Lower lobe of right lung (tissue), 2 donors: ENCODE results near the gene C2CD4C. TPM values are rescaled to one million over a fixed set of nuclear protein-coding genes. Genes with fewer than 3 reads are reported as not detected.
"Not testable (repeated sequence)": the region's sequence is repeated elsewhere in the genome, so short reads cannot be mapped to it uniquely, and the experiment has no call there.

Experiments
- ATAC-seq, 2 donors: fragments of 200-7000 bp; cut with Tn5 transposase; one replicate each; pipeline ENCODE4 v1.9.1; 2020 to 2022; ENCODE audit warnings: mild to moderate bottlenecking in 2 of 2, moderate library complexity in 2 of 2
- DNase-seq: peaks from one replicate; pipeline ENCODE4 v3.0.0-alpha.2; 2020
- H3K27ac ChIP-seq: fragments of 200-600 bp; one replicate; pipeline ENCODE4 v1.8.0; 2022
- H3K27me3 ChIP-seq: fragments of 200-600 bp; one replicate; pipeline ENCODE4 v1.8.0; 2022; ENCODE audit warnings: low read depth
- H3K36me3 ChIP-seq: fragments of 200-600 bp; one replicate; pipeline ENCODE4 v1.8.0; 2022; ENCODE audit warnings: mild to moderate bottlenecking
- H3K4me1 ChIP-seq: fragments of 200-600 bp; one replicate; pipeline ENCODE4 v1.8.0; 2022
- H3K4me3 ChIP-seq: fragments of 200-600 bp; one replicate; pipeline ENCODE4 v1.8.0; 2022; ENCODE audit warnings: mild to moderate bottlenecking
- H3K9me3 ChIP-seq: fragments of 200-600 bp; one replicate; pipeline ENCODE4 v1.8.0; 2022
- intact Hi-C: fragments of 100-400 bp; cut with DNase I; formaldehyde crosslinking; loops from one replicate; pipeline ENCODE4 v1.11.0; 2022
- total RNA-seq: library from RNA; stranded (reverse); fragmentation: NEBNext Ultra II Directional; extraction: Animal tissue kit (Norgen Biotek cat#: 25700); gene quantifications from one replicate; pipeline ENCODE4 v1.2.1, GENCODE V29; 2021
- TF ChIP-seq, protein P1 (sequence below): fragments of 200-600 bp; IDR thresholded peaks from one replicate; pipeline ENCODE4 v1.8.0; 2022; ENCODE audit warnings: antibody characterized with exemption, mild to moderate bottlenecking
- donor health status: DM: no; HTN: yes; CAD: no; lungs with severe emphysema.

C2CD4C gene
- total RNA-seq, 1 donor from 2014 or later: 2.2 TPM

- peaks cover 6% of the 10 kb centered on the region for H3K9me3 ChIP-seq
- no peak overlapping the region for H3K27ac ChIP-seq
- intact Hi-C loops: no loop called here
- H3K4me3 ChIP-seq: no peak overlapping the region
- TF ChIP-seq, protein P1, sequence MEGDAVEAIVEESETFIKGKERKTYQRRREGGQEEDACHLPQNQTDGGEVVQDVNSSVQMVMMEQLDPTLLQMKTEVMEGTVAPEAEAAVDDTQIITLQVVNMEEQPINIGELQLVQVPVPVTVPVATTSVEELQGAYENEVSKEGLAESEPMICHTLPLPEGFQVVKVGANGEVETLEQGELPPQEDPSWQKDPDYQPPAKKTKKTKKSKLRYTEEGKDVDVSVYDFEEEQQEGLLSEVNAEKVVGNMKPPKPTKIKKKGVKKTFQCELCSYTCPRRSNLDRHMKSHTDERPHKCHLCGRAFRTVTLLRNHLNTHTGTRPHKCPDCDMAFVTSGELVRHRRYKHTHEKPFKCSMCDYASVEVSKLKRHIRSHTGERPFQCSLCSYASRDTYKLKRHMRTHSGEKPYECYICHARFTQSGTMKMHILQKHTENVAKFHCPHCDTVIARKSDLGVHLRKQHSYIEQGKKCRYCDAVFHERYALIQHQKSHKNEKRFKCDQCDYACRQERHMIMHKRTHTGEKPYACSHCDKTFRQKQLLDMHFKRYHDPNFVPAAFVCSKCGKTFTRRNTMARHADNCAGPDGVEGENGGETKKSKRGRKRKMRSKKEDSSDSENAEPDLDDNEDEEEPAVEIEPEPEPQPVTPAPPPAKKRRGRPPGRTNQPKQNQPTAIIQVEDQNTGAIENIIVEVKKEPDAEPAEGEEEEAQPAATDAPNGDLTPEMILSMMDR: no peak
- ATAC-seq (no peak), DNase-seq (no peak)
- peaks cover 5% of the 10 kb centered on the region for H3K27me3 ChIP-seq
- H3K4me1 ChIP-seq: no peaks in the 10 kb centered on the region
- H3K36me3 ChIP-seq: no peaks in the 10 kb centered on the region
Measured at GRCh38 chr19:359653-359925, 49.4 kb downstream of the C2CD4C start.

DNA sequence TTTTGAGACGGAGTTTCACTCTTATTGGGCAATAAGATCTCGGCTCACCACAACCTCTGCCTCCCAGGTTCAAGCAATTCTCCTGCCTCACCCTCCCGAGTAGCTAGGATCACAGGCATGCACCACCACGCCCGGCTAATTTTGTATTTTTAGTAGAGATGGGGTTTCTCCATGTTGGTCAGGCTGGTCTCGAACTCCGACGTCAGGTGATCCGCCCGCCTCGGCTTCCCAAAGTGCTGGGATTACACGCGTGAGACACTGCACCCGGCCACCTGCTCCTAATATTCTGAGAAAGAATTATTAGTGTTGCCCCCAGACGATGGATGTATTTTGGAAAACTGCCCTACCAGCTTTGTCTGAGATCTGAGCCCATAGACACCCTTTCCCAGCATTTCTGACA, 53.4 kb downstream of the C2CD4C start:
- H3K27me3 ChIP-seq, H3K36me3 ChIP-seq, ATAC-seq, DNase-seq, H3K27ac ChIP-seq, intact Hi-C loops, H3K4me3 ChIP-seq, H3K4me1 ChIP-seq: not testable (repeated sequence)
- peaks cover 19% of the 10 kb centered on the region for H3K9me3 ChIP-seq

Other genes starting within 250 kb of the C2CD4C start
- gene PLPP2, start 117.7 kb downstream of the C2CD4C start, total RNA-seq: 11.7 TPM
- 39.4 TPM for gene MIER2, start 64.4 kb downstream of the C2CD4C start, total RNA-seq
- gene SHC2, start 51.9 kb upstream of the C2CD4C start, total RNA-seq: 24.0 TPM
- gene MADCAM1, start 87.3 kb upstream of the C2CD4C start, total RNA-seq: 0.92 TPM
- 18.8 TPM for gene TPGS1, start 98.3 kb upstream of the C2CD4C start, total RNA-seq
- 40.0 TPM for gene CDC34, start 122.6 kb upstream of the C2CD4C start, total RNA-seq
- gene GZMM, start 134.9 kb upstream of the C2CD4C start, total RNA-seq: 3.6 TPM
- 366 TPM for gene BSG, start 163.4 kb upstream of the C2CD4C start, total RNA-seq
- 0.24 TPM for gene HCN2, start 180.7 kb upstream of the C2CD4C start, total RNA-seq
- 42.5 TPM for gene POLRMT, start 224.4 kb upstream of the C2CD4C start, total RNA-seq
- gene FGF22, start 230.7 kb upstream of the C2CD4C start, total RNA-seq: 0.65 TPM